ENCODE data around the gene USP36.

DNA sequence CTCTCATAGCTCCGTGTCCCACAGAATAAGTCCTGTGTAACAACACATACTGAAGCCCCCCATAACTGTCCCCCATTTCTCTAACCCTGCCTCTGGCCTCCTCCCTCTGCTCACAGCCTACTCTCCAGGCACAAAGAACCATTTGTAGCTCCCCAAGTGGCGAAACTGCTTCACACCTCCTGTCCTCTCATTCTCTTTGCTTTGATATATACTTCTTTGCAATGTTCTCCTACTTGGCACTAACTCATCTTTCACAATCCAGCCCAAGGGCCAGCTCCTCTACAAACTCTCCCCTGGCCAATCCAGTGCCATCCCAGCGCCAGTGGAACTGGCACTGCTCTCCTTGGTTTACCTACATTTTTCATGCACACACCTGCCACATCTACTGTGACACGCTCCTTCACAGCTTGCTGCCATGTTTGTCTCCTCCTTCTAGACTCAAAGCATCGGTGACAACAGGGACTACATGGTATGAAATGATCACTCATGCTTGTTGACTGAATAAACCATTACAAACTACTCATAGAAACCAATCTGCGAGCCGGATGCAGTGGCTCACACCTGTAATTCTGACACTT is 71.3 kb downstream of the USP36 start:
- TF ChIP-seq, protein P1, sequence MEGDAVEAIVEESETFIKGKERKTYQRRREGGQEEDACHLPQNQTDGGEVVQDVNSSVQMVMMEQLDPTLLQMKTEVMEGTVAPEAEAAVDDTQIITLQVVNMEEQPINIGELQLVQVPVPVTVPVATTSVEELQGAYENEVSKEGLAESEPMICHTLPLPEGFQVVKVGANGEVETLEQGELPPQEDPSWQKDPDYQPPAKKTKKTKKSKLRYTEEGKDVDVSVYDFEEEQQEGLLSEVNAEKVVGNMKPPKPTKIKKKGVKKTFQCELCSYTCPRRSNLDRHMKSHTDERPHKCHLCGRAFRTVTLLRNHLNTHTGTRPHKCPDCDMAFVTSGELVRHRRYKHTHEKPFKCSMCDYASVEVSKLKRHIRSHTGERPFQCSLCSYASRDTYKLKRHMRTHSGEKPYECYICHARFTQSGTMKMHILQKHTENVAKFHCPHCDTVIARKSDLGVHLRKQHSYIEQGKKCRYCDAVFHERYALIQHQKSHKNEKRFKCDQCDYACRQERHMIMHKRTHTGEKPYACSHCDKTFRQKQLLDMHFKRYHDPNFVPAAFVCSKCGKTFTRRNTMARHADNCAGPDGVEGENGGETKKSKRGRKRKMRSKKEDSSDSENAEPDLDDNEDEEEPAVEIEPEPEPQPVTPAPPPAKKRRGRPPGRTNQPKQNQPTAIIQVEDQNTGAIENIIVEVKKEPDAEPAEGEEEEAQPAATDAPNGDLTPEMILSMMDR (IDR thresholded peaks at IDR 0.05) = no peak
- TF ChIP-seq POLR2AphosphoS5 (IDR thresholded peaks at IDR 0.05) = no peak
